ENCODE data around the gene USP32. TPM values are rescaled to one million over a fixed set of nuclear protein-coding genes. Genes with fewer than 3 reads are reported as not detected.
A peak's percentile ranks its signal among the peaks of the same experiment; 100 is the strongest.

USP32 gene
- total RNA-seq, 1 experiment from 2014 or later = 103 TPM

- peak; percentile 99 for TF ChIP-seq ARID4B (CRISPR knock-in tag; IDR thresholded peaks at IDR 0.05; ENCODE audit: borderline replicate concordance)
- no peak for TF ChIP-seq GTF2I (CRISPR knock-in tag; conservative IDR thresholded peaks at IDR 0.05)
- TF ChIP-seq PRRX2 (CRISPR knock-in tag; IDR thresholded peaks at IDR 0.05) = no peak
- no peak for TF ChIP-seq ZNF532 (CRISPR knock-in tag; IDR thresholded peaks at IDR 0.05; ENCODE audit: borderline replicate concordance)
- peak; percentile 92 for TF ChIP-seq TEAD1 (CRISPR knock-in tag; IDR thresholded peaks at IDR 0.05)
- TF ChIP-seq TEAD4 (CRISPR knock-in tag; IDR thresholded peaks at IDR 0.05) = peak; percentile 92
- peak; percentile 92 for TF ChIP-seq JUN (CRISPR knock-in tag; IDR thresholded peaks at IDR 0.05)
- peak; percentile 97 for TF ChIP-seq ETV6 (CRISPR knock-in tag; IDR thresholded peaks at IDR 0.05)
- TF ChIP-seq ELF4 (CRISPR knock-in tag; IDR thresholded peaks at IDR 0.05; ENCODE audit: low read depth) = 0 out of 2 replicates have a peak, but pooled peaks have one; percentile 75
- peak; percentile 53 for TF ChIP-seq NFYB (CRISPR knock-in tag; conservative IDR thresholded peaks at IDR 0.05; ENCODE audit: low read depth)
- TF ChIP-seq ATF3 (CRISPR knock-in tag; conservative IDR thresholded peaks at IDR 0.05) = peak; percentile 77; the same call in 1 of the 2 replicates
- TF ChIP-seq SP1 (CRISPR knock-in tag; conservative IDR thresholded peaks at IDR 0.05) = peak; percentile 77
- TF ChIP-seq CBFB (CRISPR knock-in tag; IDR thresholded peaks at IDR 0.05; ENCODE audit: low read depth) = 0 out of 2 replicates have a peak, but pooled peaks have one; percentile 40
- TF ChIP-seq STAT6 (CRISPR knock-in tag; conservative IDR thresholded peaks at IDR 0.05; ENCODE audit: low read depth) = no peak
- no peak for TF ChIP-seq OVOL2 (CRISPR knock-in tag; IDR thresholded peaks at IDR 0.05; ENCODE audit: borderline replicate concordance)
- TF ChIP-seq PREB (CRISPR knock-in tag; IDR thresholded peaks at IDR 0.05; ENCODE audit: borderline replicate concordance) = peak; percentile 95
- TF ChIP-seq CREM (CRISPR knock-in tag; IDR thresholded peaks at IDR 0.05) = peak; percentile 56; the same call in 1 of the 2 replicates
- TF ChIP-seq FOXK1 (CRISPR knock-in tag; IDR thresholded peaks at IDR 0.05) = peak; percentile 90
- no peak for TF ChIP-seq ZNF671 (CRISPR knock-in tag; IDR thresholded peaks at IDR 0.05)
- peak; percentile 97; the same call in 1 of the 2 replicates for TF ChIP-seq SMAD3 (CRISPR knock-in tag; IDR thresholded peaks at IDR 0.05; ENCODE audit: borderline replicate concordance)
- TF ChIP-seq ZNF396 (CRISPR knock-in tag; IDR thresholded peaks at IDR 0.05; ENCODE audit: borderline replicate concordance) = no peak
- no peak for TF ChIP-seq ZNF425 (CRISPR knock-in tag; conservative IDR thresholded peaks at IDR 0.05)
Observed at GRCh38 chr17:60139438-60140285, 252.3 kb downstream of the USP32 start (continued).

Measured in WTC11 (cell line).